Superior temporal gyrus (tissue), 1 donor: ENCODE measurements around the gene SLC66A3.
"Not testable (repeated sequence)": the region's sequence is repeated elsewhere in the genome, so short reads cannot be mapped to it uniquely, and the experiment has no call there.

ENCODE experiments used
- DNase-seq: peaks from one replicate; pipeline ENCODE4 v3.0.0-alpha.2; 2016; ENCODE audit errors: extremely low spot score

Gene SLC66A3

DNA sequence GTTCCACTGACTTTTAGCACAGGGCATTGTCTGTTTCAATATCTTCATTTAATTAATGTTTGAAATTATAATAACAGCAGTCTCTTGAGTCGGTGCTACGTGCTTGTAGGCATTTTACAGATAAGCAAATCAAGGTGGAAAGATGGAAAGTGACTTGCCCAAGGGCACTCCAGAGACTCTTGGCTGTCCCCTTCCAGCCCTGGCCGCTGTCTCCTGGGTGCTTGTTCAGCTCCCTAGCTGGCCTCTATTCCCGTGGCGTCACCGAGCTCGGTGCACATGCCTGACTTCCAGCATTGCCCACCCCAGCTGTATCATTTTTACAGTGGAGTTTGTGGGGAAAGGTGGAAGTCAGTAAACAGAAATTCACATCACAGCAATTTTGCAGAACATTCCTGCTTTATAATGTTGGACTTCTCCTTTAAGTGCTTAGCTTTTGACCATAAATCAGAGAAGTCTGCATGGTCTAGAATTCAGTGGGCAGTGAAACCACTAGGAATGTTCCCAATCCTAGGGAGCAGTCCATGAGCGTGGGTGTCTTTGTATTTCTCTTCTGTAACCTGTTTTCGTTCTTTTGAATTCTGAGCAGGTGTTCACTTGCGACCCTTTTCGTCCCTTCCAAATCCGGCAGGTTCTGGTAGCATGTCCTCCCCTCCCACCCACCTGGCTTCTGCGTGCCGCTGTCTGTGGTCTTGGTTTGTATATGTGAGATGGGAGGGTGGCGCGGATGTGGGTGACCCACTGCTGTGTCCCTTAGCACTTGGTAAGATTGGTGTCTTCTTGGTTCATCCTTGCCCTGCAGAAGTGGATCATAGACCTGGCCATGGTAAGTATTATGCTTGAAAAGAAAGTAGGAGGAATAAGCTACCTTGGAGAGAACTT is 8.4 kb downstream of the SLC66A3 start:
- no peak for DNase-seq

DNA sequence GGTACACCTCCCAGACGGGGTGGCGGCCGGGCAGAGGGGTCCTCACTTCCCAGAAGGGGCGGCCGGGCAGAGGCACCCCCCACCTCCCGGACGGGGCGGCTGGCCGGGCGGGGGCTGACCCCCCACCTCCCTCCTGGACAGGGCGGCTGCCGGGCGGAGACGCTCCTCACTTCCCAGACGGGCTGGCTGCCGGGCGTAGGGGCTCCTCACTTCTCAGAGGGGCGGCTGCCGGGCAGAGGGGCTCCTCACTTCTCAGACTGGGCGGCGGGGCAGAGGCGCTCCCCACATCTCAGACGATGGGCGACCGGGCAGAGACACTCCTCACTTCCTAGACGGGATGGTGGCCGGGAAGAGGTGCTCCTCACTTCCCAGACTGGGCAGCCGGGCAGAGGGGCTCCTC is 9.8 kb downstream of the SLC66A3 start:
- not testable (repeated sequence) for DNase-seq

DNA sequence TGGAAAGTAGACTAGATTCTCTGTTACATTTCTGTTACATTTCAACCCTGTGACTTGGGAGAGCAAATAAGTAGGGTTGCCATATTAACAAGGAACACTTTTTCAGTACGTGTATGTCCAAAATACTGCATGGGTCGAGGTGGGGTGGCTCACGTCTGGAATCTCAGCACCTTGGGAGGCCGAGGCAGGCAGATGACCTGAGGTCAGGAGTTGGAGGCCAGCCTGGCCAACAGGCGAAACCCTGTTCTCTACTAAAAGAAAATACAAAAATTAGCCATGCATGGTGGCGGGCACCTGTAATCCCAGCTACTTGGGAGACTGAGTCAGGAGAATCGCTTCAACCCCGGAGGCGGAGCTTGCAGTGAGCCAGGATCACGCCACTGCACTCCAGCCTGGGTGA is 11.2 kb downstream of the SLC66A3 start:
- no peak for DNase-seq

DNA sequence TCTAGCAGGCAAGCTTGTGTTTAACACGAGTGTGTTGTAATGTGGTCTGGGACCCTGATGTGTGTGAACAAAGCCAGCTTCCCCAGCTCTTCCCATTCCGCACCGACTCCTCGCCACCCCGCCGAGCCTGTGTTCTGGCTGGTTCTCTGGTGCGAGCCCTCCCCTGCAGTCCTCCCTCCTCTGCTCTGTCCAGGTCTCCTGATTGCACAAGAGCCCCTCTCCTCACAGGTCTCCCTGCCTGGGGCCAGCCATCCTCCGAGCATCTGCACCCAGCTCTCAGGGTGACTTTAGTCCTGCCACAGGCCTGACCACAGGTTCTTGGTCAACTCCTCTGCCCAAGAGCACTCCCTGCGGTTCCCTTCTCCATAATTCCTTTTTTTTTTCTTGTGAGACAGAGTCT is 13.2 kb downstream of the SLC66A3 start:
- DNase-seq, result no peak

DNA sequence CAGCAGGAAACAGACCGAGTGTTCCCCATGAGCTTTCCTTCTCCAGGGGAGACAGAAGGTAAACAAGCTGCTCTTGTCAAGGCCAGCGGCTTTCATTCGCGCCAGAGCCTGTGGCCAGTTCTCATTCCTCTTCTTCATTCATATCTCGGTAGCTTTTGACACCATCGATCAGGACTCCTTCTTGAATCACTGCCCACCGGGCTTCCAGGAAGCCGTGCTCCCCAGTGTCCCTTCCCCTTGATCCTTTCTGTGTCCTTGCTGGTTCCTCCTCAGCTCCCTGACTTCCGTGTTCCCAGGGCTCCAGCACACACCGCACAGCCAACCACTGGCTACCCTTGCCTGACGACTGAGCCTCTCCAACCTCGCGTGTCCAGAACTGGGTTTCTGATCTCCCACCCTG is 14.1 kb downstream of the SLC66A3 start:
- DNase-seq, result no peak

DNA sequence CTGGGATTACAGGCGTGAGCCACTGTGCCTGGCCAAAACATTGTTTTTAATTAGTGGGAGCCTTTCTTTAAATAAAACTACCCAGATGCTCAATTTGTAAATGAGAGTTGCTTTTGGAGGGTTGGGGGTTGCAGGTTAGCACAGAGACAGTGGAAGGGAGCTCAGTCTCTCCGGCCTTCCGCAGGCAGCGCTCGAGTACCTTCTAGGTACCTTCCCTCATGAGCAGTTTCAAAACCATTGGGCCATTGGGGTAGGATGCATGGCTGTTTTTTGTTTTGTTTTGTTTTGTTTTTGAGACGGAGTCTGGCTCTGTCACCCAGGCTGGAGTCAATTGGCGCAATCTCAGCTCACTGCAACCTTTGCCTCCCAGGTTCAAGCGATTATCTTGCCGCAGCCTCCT is 19.0 kb downstream of the SLC66A3 start:
- no peak for DNase-seq

DNA sequence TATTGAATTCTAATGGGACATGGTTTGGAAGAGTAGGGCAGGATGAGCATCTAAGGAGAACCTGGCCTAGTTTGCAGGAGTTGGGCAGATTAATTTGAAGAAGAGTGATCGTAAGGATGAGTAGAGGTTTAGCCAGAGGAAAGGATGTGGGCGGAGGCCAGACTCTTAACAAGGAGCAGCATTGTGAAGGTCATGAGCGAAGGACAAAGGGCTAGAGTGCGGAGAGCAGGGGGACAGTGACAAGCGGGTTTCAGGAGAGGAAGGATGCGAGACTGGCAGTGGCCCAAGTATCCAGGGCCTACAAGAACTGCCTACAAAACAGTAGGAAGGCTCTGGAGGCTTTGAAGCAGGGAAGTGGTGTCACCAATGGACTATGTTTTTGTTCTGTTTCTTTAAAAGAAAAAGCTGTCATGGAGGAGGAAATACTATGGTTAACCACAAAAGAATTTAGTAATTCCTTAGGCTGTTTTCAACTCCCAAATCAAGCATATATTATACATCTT is 20.1 kb downstream of the SLC66A3 start:
- DNase-seq, result peak; percentile 13

DNA sequence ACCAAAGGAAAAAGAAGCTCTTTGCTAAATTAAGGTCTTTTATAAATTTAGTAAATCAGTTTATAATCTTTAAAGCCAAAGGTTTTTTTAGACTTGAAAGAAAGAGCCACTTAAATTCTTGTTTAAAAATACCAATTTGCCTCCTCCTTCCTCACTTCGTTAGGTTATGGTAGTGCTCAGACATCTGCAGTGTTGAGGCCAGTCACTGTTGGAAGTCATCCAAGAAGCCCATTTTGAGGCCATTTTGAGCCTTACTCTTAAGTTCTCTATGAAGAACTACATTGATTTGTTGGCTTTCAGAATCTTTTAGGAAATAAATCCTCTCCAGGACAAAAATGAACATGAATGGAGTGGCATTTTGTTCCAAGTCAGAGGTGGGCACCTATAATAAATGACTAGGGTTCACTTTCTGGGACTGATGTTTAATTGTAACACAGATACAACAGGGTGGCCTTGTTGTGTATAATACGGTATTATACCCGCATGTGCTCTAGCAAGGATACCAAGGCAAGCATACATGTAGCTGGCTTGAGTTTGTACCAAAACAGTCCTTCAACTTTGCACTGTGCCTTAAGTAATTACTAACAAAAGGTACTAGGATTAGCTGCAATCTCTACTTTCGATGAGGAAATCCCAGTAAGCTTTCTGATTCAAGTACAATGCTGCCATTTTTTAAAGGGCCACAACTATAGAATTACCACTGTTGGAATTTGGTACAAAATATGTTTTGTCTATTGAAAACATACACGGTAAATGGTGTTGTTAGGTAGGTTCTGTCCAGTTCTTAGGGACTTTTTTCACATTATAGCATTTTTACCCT is 22.8 kb downstream of the SLC66A3 start:
- peak; percentile 52 for DNase-seq

DNA sequence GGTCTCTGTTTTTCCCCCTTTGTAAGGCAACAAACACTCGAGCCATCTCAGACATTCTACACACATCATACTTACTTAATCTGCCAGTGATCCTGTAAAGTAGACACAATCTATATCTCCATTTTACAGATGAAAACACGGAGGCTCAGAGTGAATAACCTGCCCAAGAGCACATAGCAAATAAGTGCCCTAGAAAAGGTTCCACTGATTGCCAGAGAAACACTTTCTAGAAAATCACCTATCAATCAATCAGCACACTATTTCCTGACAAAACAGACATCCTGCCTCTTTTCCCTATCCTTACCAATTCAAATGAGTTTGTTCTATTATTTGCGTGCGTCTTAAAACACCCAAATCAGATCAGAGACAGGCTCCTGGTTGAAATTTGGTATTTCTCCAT is 23.9 kb downstream of the SLC66A3 start:
- no peak for DNase-seq

DNA sequence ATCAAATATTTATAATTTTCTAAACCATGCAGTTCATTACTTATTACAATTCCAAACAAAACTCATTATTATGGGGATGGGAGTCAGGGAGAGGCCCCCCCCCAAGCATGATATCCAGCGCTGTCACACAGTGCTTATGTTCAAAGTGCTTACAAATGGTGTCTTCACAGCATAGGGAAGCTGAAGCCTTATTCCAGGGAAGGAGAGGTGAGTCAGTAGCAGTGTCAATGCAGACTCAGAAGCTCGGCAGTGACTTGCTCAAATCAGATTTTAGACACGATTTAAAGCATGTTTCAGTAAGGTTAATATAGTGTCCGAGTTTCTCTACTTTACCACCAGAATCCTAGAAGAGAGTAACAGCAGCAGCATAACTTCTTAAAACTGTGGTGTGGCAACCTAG is 24.6 kb downstream of the SLC66A3 start:
- no peak for DNase-seq

DNA sequence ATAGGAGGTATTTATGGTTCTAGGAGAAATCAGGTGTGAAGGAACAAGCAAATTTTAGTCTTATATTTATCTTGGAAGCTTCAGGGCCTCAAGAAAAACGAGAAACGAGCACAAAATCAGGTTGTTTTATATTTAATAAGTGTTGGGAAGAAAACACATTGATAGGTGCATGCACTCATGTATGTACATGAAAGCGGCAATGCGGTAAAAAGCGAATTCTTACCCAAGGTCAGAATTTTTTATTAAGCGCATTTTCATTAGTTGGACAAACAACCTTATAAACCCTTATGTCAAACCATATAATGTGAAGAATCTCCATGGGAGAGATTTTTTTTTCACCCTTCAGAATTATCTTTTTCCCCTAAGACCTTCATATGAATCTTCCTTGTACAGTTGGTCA is 25.4 kb downstream of the SLC66A3 start:
- no peak for DNase-seq

DNA sequence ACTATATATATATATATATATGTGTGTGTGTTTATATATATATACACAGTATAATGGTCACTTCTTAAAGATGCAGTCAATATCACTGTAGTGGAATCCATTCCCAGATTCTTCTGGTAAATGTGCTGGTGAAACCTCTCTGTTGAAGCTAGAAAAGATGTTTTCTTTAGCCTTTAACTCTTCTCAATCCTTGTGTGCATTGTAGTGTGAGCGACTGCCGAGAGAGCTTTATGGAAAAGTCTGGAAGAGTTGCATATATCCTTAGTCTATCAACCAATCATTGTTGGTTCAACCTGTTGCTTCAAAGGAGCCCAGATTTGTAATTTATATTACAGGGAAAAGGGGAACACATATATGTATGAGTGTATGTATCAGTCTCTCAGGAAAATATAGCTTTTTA is 27.7 kb downstream of the SLC66A3 start:
- no peak for DNase-seq

DNA sequence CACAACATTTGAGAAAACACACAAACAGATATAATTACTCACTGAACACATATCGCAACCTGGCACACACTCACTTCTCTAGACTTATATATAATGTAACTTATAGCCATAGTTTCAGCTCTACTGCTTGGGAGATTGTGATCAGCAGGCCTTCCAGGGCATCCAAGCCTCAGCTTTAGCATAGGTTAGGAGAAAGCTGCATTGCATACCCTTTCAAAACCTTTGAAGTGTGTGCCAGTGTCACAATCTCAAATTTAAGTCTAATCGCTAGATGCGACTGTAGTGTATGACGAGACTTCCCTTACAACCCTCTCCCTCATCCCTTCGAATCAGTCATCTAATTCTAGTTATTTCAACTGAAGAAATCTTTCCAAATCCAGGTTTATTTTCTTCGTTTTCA is 30.9 kb downstream of the SLC66A3 start:
- no peak for DNase-seq

DNA sequence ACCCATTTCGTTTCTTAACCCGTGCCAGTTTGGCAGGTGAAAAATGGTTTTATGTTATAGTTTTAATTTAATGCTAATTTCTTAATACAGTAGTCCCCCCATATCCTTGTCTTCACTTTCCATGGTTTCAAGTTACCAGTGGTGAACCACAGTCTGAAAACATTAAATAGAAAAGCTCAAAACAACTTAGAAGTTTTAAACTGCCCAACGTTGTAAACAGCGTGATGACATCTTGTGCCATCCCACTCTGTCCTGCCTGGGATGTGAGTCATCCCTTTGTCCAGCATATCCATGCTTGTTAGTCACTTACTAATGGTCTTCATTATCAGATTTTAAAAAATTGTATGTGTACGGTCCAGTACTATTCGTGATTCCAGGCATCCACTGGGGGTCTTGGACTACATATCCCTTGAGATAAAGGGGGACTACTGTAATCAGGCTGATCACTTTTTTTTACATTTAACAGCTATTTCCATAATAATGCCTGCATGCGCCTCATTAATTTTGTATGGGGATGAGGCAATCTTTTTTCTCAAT is 31.9 kb downstream of the SLC66A3 start:
- DNase-seq, result no peak

DNA sequence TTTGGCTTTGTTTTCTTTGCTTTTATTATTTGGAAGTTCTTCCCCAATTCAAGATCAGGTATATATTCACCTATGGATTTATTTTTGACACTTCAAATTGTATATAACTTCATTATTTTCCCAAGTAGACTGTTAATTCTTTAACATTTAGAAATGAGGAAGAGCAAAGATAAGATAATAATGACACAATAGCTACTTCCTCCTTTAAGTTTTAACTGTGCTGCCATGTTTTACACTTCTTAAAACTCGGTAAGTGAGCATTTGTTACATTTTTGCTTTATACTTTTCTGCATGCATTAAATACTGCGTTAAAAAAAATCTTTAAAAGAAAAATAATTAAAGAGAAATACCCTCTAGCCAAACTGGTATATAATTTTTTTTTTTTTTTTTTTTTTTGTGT is 32.5 kb downstream of the SLC66A3 start:
- no peak for DNase-seq

DNA sequence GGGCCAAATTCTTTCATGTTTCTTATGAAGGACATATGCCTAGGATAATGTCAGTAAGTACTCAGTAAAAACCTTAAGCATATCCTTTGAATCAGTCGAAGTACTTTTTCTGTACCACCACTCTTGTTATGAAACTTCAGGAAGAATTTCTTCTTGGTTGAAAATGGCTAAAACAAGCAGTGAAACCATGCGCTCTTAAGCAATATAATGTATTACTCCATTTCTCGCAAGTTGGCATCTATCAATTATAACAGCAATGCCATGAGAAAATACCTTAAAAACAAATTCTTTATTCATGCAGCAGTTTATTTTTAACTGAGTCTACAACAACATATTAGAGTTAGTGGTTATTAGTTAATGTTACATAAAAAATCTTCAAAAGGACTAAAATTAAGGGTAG is 41.0 kb downstream of the SLC66A3 start:
- no peak for DNase-seq

DNA sequence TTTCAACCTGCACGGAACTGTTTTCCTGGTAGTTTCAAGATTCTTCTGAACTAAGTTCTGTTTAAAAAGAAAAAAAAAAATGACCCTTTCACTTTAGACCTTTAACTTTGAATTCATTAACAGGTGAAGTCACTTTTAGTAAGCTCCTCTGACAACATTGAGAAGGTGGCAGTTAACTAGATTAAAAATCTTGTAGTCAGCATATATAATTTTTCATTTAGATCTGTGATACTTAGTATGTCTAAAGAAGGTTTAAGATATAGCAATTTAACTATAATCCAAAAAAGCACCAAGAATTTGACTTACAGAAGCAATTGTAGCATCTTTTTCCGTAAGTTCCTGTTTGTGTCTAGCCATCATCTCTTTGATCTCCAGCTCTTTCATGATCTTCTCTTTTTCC is 45.4 kb downstream of the SLC66A3 start:
- DNase-seq, result no peak

DNA sequence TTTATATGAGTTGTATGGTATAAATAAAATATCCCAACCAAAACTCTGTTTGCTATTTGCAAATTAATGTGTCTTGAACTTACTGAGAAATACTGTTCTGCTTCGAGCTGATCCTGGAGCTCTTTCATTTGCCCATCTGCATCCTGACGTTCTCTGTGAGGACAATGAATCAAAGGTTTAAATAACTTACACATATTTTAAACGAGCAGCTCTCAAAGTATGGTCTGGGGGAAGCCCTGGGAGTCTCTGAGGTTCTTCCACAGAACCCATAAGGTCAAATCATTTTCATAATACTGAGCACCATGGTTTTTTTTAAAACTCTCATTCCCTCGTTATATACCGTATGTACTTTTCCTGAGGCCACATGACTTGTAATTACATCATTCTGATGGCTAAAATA is 46.7 kb downstream of the SLC66A3 start:
- DNase-seq, result no peak

DNA sequence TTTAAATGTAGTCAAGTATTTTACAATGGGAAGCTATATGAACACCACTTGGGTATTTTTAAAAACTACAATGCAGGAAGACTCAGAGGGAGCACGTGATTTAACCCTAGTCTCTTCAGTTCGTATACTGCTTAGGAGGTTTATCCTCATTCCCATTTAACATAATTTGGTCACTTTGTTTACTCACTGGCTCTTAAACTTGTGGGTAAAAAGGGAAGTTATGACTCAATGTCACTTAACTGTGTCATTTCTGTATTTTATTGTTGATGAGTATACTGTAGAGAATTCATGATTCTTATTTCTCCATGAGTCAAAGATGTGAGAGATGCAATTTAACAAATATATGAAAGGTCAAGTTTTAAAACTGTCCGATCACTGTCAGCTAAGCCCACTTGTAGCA is 48.2 kb downstream of the SLC66A3 start:
- no peak for DNase-seq

DNA sequence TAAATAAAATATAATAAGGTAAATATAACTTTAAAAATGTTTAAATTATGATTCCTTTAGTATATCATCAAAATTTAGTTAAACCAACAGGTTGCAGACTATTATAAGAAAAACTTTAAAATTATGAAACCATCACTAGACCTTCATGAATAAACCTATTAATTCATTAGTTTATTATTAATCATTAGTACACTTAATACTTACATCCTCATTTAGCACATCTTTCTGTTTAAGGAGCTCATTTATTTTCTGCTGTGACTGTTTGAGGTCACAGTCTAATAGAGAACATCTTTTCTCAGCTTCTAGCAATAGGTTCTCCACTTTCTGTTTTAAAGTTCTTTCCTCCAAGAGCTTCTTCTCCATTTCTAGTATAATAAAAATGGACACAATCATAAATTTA is 52.8 kb downstream of the SLC66A3 start:
- no peak for DNase-seq

DNA sequence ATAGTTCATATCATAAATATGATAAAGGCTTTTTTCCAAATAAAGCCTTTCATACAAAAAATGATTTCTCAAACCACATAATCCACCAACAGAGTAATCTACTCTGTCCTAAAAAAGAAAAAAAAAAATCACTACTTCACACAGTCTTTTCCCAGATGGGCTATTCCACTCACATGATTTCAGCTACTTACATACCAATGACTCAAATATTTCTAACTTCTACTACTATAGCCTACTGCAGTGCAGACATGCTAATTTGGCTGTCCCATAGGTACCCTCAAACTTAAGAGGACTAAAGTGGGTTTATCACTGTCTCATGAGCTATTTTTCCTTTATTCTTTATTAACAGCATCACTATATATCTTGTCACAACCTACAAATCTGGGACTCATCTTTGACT is 57.4 kb downstream of the SLC66A3 start:
- DNase-seq, result no peak

DNA sequence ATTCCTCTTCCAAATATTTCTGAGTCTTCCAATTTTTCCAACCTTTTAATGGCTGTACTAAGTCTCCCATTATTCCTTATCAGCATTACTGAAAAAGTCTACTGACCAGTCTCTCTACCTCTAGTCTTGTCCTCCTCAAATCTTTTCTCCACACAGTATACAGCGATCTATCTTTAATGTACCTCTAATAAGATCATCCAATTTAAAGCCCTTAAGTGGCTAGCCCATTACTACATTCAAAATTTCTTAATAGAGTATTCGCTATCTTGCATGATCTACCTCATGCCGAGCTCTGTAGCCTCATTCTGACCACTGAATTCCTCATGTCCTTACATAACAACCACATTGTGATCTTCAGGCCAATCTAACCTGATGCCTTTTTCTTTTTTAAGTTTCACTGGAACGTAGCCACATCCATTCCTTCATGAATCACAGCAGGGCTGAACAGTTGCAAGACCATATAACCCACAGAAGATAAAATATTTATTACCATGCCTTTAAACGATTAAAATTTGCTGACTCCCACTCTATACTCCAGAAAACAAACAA is 57.9 kb downstream of the SLC66A3 start:
- no peak for DNase-seq
